B cell (primary cell): Measurements from ENCODE around the gene HACE1.

ENCODE experiments used
- EZH2 ChIP-seq: IDR thresholded peaks from 2 replicates; pipeline ENCODE4 v1.6.1; 2012; ENCODE audit warnings: borderline replicate concordance, low read depth, mild to moderate bottlenecking, moderate library complexity, low read length; ENCODE audit not compliant: insufficient read depth, poor library complexity, severe bottlenecking
- TF ChIP-seq, protein P1 (sequence below): fragments of 200-600 bp; IDR thresholded peaks from one replicate; pipeline ENCODE4 v1.8.0; 2022; ENCODE audit warnings: antibody characterized with exemption, mild to moderate bottlenecking

DNA sequence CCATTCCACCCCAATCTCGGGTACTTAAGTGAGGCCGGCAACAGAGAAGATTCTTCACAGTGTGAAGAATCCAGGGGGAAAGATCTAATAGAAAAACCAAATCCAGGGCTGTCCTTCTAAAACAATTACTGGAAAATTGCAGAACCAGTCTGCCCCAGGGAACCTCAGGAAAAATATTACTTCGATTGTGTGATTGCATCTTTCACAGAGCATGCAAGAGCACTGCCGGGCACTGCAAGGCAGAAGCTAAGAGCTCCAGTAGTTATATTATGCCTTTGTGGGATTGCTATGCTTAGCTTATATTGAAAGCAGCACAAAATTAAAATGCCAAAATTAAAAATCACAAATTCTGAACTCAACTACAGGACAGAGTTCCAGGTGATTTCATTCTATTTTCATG is 175.9 kb downstream of the HACE1 start:
- TF ChIP-seq, protein P1, sequence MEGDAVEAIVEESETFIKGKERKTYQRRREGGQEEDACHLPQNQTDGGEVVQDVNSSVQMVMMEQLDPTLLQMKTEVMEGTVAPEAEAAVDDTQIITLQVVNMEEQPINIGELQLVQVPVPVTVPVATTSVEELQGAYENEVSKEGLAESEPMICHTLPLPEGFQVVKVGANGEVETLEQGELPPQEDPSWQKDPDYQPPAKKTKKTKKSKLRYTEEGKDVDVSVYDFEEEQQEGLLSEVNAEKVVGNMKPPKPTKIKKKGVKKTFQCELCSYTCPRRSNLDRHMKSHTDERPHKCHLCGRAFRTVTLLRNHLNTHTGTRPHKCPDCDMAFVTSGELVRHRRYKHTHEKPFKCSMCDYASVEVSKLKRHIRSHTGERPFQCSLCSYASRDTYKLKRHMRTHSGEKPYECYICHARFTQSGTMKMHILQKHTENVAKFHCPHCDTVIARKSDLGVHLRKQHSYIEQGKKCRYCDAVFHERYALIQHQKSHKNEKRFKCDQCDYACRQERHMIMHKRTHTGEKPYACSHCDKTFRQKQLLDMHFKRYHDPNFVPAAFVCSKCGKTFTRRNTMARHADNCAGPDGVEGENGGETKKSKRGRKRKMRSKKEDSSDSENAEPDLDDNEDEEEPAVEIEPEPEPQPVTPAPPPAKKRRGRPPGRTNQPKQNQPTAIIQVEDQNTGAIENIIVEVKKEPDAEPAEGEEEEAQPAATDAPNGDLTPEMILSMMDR: no peak
- no peak for TF ChIP-seq EZH2
